ENCODE results near the gene HGFAC. TPM values are rescaled to one million over a fixed set of nuclear protein-coding genes. Genes with fewer than 3 reads are reported as not detected.

Gene HGFAC
- total and polyA plus RNA-seq, 2 of the 13 experiments (the other 11 are each of a cell fraction or from before 2014, with no cell fraction given), result 8.5 to 63.6 TPM

DNA sequence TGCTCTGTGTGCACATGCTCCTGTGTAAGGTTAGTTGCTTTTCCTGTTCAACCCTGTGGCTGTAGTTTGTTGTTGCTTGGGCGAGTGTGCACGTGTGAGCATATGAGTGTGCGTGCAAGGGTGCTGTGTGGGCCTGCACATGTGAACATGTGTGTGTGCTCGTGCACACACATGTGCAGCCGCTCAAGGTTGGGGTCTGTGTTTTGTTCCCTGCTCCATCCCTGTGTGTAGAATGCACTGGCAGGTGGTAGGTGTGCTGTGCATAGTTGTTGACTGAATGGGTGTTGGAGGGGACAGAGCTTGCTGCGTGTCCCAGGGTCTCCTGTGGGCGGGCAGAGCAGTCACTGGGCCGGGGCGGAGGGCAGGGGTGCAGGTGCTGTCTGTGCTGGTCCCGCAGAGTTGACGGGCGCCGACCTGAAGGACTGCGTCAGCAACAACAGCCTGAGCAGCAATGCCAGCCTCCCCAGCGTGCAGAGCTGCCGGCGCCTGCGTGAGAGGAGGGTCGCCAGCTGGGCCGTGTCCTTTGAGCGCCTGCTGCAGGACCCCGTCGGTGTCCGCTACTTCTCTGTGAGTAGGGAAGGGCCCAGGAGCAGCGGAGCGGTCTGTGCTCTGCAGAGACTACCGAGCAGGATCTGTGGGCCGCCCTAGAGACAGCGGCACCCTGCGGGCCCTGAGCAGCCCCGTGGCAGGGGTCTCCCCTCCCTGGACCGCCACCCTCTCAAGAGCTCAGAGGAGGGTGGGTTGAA is 27.9 kb upstream of the HGFAC start:
- 98% methylated on average over 20 of the region's 32 CpGs for WGBS (ENCODE audit: low lambda C conversion rate)
- peaks cover 19% of the 10 kb centered on the region for H3K79me2 ChIP-seq (ENCODE audit: insufficient read depth, low read length)
- in situ Hi-C loops (cut with HindIII; ENCODE audit: extremely low pct_ligation_motif_present, low pct_unique_long_range_greater_than_20kb) (no loop called here), intact Hi-C loops (cut with micrococcal nuclease; ENCODE audit: unreplicated experiment) (no loop called here)
- CTCF ChIA-PET (ENCODE audit: low intra/inter-chr PET ratio, low total read pairs), result no interaction called here
- BruUV-seq (replicated peaks), result no TSS peak
- POLR2A ChIA-PET, result no interaction called here
- peaks cover 19% of the 10 kb centered on the region for H3K4me1 ChIP-seq (ENCODE audit: insufficient read depth, low read length)
- H3K9ac ChIP-seq (ENCODE audit: insufficient read depth, low read depth, low read length), result no peak overlapping the region
- TF ChIP-seq, protein P1, sequence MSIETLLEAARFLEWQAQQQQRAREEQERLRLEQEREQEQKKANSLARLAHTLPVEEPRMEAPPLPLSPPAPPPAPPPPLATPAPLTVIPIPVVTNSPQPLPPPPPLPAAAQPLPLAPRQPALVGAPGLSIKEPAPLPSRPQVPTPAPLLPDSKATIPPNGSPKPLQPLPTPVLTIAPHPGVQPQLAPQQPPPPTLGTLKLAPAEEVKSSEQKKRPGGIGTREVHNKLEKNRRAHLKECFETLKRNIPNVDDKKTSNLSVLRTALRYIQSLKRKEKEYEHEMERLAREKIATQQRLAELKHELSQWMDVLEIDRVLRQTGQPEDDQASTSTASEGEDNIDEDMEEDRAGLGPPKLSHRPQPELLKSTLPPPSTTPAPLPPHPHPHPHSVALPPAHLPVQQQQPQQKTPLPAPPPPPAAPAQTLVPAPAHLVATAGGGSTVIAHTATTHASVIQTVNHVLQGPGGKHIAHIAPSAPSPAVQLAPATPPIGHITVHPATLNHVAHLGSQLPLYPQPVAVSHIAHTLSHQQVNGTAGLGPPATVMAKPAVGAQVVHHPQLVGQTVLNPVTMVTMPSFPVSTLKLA (IDR thresholded peaks at IDR 0.05), result peak; percentile 74
- TF ChIP-seq MBD4 (IDR thresholded peaks at IDR 0.05; ENCODE audit: borderline replicate concordance, low read length), result no peak
- TF ChIP-seq, protein P2, sequence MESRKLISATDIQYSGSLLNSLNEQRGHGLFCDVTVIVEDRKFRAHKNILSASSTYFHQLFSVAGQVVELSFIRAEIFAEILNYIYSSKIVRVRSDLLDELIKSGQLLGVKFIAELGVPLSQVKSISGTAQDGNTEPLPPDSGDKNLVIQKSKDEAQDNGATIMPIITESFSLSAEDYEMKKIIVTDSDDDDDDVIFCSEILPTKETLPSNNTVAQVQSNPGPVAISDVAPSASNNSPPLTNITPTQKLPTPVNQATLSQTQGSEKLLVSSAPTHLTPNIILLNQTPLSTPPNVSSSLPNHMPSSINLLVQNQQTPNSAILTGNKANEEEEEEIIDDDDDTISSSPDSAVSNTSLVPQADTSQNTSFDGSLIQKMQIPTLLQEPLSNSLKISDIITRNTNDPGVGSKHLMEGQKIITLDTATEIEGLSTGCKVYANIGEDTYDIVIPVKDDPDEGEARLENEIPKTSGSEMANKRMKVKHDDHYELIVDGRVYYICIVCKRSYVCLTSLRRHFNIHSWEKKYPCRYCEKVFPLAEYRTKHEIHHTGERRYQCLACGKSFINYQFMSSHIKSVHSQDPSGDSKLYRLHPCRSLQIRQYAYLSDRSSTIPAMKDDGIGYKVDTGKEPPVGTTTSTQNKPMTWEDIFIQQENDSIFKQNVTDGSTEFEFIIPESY (CRISPR knock-in tag; IDR thresholded peaks at IDR 0.05), result 0 out of 2 replicates have a peak, but pooled peaks have one; percentile 32
- H3K9me3 ChIP-seq (ENCODE audit: low read length), result no peaks in the 10 kb centered on the region
- DNase-seq (ENCODE audit: low spot score) (no peak), ATAC-seq (no peak), FAIRE-seq (no peak)
- peaks cover 9 to 32% of the 10 kb centered on the region in 2 experiments; a peak in 4 of 5 replicates for H3K36me3 ChIP-seq (replicated peaks in 1 of 2; ENCODE audit: control insufficient read depth in 1 of 2, insufficient read depth in 2 of 2, low read length in 2 of 2)
- no peak overlapping the region for H3K4me2 ChIP-seq (ENCODE audit: low read depth, low read length)
- no peaks in the 10 kb centered on the region for H3K27me3 ChIP-seq (ENCODE audit: control insufficient read depth in 1 of 2, insufficient read depth in 2 of 2, low read length in 2 of 2)
- H4K20me1 ChIP-seq (ENCODE audit: insufficient read depth, low read length), result no peaks in the 10 kb centered on the region
- H3K4me3 ChIP-seq (replicated peaks in 1 of 3; ENCODE audit: insufficient read depth in 1 of 3, low read depth in 2 of 3, low read length in 3 of 3), result no peak overlapping the region
- H2AFZ ChIP-seq (ENCODE audit: low read length), result no peak overlapping the region
- H3K27ac ChIP-seq (ENCODE audit: extremely low read length, insufficient read depth, low read length), result no peak overlapping the region

All from HepG2 (cell line).